ENCODE measurements around the gene WWOX. TPM values are rescaled to one million over a fixed set of nuclear protein-coding genes. Genes with fewer than 3 reads are reported as not detected.

Gene WWOX
- total RNA-seq, 1 donor = 24.2 TPM

DNA sequence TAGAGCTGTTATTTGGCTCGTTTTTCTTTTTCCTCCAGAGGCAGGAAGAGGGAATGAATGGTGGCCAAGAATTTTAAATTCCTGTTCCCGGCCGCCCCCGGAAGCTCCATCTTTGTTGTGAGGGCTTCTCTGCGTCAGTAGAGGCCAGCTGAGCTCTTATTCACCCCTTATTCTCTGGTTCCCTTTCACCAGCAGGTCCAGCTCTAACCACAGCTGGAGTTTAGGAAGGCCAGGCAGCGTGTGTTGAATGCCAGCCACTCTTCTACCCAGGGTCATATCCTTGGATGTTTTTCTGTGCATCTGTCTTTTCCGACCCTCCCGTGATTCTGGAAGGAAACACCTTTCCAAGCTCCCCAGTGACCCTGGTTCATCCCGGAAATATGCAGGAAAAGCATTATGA lies 570.5 kb downstream of the WWOX start:
- H3K4me3 ChIP-seq (ENCODE audit: low read depth, low read length) = no peak overlapping the region
- peak; percentile 63 for DNase-seq (ENCODE audit: low read depth)
- TF ChIP-seq, protein P1, sequence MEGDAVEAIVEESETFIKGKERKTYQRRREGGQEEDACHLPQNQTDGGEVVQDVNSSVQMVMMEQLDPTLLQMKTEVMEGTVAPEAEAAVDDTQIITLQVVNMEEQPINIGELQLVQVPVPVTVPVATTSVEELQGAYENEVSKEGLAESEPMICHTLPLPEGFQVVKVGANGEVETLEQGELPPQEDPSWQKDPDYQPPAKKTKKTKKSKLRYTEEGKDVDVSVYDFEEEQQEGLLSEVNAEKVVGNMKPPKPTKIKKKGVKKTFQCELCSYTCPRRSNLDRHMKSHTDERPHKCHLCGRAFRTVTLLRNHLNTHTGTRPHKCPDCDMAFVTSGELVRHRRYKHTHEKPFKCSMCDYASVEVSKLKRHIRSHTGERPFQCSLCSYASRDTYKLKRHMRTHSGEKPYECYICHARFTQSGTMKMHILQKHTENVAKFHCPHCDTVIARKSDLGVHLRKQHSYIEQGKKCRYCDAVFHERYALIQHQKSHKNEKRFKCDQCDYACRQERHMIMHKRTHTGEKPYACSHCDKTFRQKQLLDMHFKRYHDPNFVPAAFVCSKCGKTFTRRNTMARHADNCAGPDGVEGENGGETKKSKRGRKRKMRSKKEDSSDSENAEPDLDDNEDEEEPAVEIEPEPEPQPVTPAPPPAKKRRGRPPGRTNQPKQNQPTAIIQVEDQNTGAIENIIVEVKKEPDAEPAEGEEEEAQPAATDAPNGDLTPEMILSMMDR (IDR thresholded peaks at IDR 0.05; ENCODE audit: insufficient read depth, low read length) = no peak

DNA sequence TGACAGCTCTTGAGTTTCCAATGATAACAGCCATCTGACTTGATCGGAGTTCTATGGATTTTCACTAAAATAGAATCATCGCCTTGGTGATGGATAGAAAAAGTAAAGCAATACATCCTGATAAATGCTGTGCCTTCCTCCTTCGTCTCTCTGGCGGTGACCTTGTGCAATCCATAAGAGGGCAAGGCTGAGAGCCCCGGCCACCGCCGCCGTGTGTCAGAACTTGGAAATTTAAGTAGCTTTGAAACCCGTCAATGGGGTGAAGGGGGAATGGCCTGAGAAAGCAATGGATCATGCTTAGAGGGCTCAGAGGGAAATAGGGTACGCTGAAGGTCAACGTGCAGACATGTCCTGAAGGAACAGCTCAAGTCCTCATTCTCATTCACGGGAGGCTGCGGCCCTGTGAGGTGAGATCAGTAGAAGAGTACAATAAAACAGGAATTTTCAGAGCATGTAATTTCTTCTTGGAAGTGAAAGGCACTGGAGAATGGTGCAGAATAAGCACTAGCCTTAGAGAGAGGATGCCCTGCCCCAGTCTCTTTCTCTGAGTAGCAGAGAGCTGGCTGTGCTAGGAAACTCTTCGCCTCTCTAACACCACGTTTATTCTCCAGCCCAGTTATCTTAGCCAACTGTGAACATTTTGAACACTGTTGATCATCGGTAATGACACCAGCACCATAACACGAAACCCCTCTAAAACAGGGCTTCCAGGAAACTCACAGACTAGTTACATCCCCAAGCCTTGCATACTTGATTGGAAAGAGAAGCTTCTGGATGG lies 573.5 kb downstream of the WWOX start:
- TF ChIP-seq, protein P1 (IDR thresholded peaks at IDR 0.05; ENCODE audit: insufficient read depth, low read length) = no peak
- H3K4me3 ChIP-seq (ENCODE audit: low read depth, low read length) = no peak overlapping the region
- DNase-seq (ENCODE audit: low read depth) = no peak

DNA sequence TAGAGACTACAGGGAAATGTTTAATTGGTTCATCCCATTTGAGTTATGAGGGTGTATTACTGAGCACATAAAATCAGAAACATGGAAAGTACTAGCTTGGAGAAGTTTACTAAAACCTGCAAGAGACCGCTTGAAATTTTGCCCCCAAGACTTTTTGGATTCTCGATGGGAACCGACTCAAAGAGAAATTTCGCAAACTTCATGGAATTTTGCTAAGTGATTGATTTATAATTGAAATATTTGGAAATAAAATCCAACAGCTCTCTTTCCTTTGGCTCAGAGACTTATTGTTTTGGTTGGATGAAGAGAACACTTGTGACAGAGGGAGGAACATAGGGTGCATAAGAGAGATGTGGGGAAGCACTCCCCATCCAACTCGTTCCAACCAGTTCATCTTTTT lies 574.4 kb downstream of the WWOX start:
- DNase-seq (ENCODE audit: low read depth) = no peak
- H3K4me3 ChIP-seq (ENCODE audit: low read depth, low read length) = no peak overlapping the region
- TF ChIP-seq, protein P1 (IDR thresholded peaks at IDR 0.05; ENCODE audit: insufficient read depth, low read length) = no peak

DNA sequence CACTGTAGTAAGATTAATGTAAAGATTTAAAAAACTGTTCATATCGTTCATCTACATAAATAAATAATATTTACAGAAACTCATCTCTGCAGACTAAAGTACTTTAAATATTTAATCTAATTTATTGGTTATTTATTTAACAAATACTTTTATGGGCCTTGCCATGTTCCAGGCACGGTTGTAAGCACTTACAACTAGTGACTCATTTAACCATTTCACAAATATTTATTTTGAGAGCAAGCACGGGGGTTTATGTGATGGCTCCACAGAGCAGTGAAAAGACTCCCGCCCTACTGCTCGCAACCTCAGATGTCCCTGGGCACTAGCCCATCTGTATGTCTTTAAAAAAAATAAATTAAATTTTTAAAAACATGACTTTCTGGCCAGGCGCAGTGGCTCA lies 575.9 kb downstream of the WWOX start:
- TF ChIP-seq, protein P1 (IDR thresholded peaks at IDR 0.05; ENCODE audit: insufficient read depth, low read length) = no peak
- no peak overlapping the region for H3K4me3 ChIP-seq (ENCODE audit: low read depth, low read length)
- DNase-seq (ENCODE audit: low read depth) = no peak

DNA sequence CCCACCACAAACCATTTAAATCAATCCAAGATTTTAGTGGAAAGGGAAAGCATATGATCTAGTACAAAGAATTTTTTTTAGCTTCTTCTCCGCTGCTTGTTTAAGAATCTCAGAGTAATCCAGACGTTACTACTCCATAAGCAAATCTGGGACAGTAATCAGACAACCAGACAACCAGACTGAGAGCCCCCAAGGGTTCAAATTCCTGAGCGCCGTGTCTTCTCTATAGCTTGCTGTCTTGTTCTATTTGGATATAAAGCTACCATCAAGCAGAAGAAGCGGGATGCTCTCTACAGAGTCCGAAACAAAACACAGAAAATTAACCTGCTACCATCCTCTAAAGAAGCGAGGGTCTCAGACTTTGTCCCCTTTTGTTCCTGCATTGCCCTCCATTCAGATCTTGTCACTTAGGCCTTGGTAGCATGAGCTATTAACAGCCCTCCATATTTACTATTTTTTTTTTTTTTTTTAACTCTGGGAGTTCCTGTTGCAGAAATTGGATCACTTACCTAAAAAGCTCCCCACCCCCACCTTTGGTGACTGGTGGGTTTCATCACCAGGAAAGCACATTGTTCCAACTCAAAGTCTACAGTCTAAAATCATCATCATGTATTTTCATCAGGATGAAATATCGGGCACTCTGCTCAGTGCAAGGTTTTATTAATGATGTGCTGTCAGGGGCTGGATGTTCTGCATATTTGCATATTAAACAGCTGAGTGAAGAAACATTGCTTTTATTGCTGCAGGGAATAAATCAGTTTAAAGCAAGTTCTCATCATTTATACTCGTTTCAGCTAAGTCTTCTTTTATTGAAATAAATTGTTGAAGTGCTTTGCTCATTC lies 576.7 kb downstream of the WWOX start:
- no peak overlapping the region for H3K4me3 ChIP-seq (ENCODE audit: low read depth, low read length)
- TF ChIP-seq, protein P1 (IDR thresholded peaks at IDR 0.05; ENCODE audit: insufficient read depth, low read length) = no peak
- DNase-seq (ENCODE audit: low read depth) = no peak

DNA sequence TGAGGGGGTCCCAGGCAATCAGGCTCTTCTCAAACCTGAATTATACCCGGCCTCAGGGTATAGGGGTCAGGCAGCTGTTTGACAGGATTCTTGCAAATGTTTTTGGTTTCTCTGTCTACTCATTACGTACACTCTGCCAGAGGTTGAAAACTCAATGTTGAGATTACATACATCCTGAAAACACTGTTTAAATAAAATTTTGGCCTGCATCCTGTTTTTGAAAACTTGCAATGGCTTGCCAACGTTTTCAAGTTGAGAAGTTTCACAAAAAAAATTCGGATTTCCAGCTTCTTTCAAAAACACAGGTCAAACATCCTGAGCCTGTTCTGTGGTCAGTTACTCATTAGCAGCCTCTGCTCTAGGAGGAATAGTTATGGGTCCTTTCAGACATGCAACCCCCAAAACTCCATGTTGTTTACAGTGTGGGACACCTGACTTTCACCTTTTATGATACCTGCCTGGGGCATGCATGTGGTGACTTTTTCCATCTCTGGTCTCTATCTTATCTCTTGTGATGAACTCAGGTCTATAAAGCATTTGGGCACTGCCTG lies 577.8 kb downstream of the WWOX start:
- no peak overlapping the region for H3K4me3 ChIP-seq (ENCODE audit: low read depth, low read length)
- TF ChIP-seq, protein P1 (IDR thresholded peaks at IDR 0.05; ENCODE audit: insufficient read depth, low read length) = no peak
- DNase-seq (ENCODE audit: low read depth) = no peak
